ENCODE measurements around the gene IFNGR2. TPM values are rescaled to one million over a fixed set of nuclear protein-coding genes. Genes with fewer than 3 reads are reported as not detected.
A peak's percentile ranks its signal among the peaks of the same experiment; 100 is the strongest.

The IFNGR2 gene
- total and polyA plus RNA-seq, 2 of the 13 experiments (the other 11 are each of a cell fraction or from before 2014, with no cell fraction given) = 61.3 to 117 TPM

DNA sequence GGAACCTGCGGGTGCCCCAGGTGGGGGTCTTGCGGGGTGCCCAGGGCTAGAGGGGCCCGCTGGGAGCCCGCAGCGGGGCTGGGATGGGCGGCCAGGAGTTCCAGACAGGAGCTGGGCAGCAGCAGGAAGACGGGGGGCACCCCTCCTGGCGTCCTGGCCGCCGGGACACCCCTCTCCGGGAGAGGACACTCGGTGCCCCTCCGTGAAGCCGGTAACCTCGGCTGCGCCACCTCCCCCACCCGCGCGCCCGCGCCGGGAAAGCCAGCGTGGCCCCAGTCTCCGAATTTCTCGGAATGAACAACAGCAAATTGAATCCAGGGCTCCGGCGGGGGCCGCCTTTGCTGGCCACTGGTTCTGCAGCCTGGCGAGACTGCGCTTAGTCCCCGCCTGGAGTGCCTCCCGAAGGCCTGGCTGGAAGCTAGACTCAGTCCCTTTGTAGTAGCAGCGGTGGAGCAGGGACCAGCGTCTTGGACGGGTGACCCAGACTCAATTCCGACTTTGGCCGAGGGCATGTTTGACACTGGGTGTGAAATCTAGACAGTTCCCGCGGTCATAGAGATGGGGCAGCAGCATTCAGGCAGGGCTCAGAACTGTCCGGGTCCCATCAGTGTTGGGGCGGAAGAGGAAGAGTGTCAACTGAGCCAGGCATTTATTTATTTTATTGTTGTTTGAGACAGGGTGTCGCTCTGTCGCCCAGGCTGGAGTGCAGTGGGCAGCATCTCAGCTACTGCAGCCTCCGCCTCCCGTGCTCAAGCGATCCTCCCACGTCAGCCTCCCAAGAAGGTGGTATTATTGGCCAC, 773 bp downstream of the IFNGR2 start (continued):
- TF ChIP-seq ZSCAN20 (CRISPR knock-in tag; IDR thresholded peaks at IDR 0.05; ENCODE audit: borderline replicate concordance) (no peak), ZNF496 (CRISPR knock-in tag; IDR thresholded peaks at IDR 0.05; ENCODE audit: insufficient replicate concordance) (no peak), ZZZ3 (CRISPR knock-in tag; IDR thresholded peaks at IDR 0.05; ENCODE audit: borderline replicate concordance) (no peak), RNF2 (conservative IDR thresholded peaks at IDR 0.05; ENCODE audit: low read depth) (no peak), FOXA3 (CRISPR knock-in tag; IDR thresholded peaks at IDR 0.05) (no peak), ZBTB38 (CRISPR knock-in tag; IDR thresholded peaks at IDR 0.05) (no peak), MAFG (CRISPR knock-in tag; IDR thresholded peaks at IDR 0.05) (no peak), NR2F6 (IDR thresholded peaks at IDR 0.05) (no peak), NR2F6 (CRISPR knock-in tag; IDR thresholded peaks at IDR 0.05) (no peak), NFE2 (CRISPR knock-in tag; IDR thresholded peaks at IDR 0.05) (no peak), ZNF746 (CRISPR knock-in tag; IDR thresholded peaks at IDR 0.05) (no peak; the same call in 1 of the 2 replicates), ZNF761 (CRISPR knock-in tag; conservative IDR thresholded peaks at IDR 0.05) (no peak), MAF1 (CRISPR knock-in tag; IDR thresholded peaks at IDR 0.05; ENCODE audit: borderline replicate concordance) (no peak), ZC3H13 (CRISPR knock-in tag; IDR thresholded peaks at IDR 0.05) (no peak), HOXA5 (CRISPR knock-in tag; IDR thresholded peaks at IDR 0.05) (no peak), KLF11 (CRISPR knock-in tag; IDR thresholded peaks at IDR 0.05) (no peak), HOXA9 (CRISPR knock-in tag; IDR thresholded peaks at IDR 0.05; ENCODE audit: borderline replicate concordance) (no peak), SMAD1 (CRISPR knock-in tag; IDR thresholded peaks at IDR 0.05; ENCODE audit: borderline replicate concordance, low read depth) (no peak), CBFB (CRISPR knock-in tag; IDR thresholded peaks at IDR 0.05) (no peak), ZNF350 (CRISPR knock-in tag; IDR thresholded peaks at IDR 0.05; ENCODE audit: borderline replicate concordance, low read depth) (no peak; the same call in 1 of the 2 replicates), ZNF652 (CRISPR knock-in tag; IDR thresholded peaks at IDR 0.05; ENCODE audit: borderline replicate concordance, low read depth) (no peak), CBX1 (IDR thresholded peaks at IDR 0.05; ENCODE audit: low read depth) (no peak), PAX8 (CRISPR knock-in tag; IDR thresholded peaks at IDR 0.05; ENCODE audit: borderline replicate concordance) (no peak), JUN (CRISPR knock-in tag; IDR thresholded peaks at IDR 0.05) (no peak), ARID2 (CRISPR knock-in tag; IDR thresholded peaks at IDR 0.05; ENCODE audit: borderline replicate concordance) (peak; percentile 66; the same call in 1 of the 2 replicates)
- TF ChIP-seq, protein P1, sequence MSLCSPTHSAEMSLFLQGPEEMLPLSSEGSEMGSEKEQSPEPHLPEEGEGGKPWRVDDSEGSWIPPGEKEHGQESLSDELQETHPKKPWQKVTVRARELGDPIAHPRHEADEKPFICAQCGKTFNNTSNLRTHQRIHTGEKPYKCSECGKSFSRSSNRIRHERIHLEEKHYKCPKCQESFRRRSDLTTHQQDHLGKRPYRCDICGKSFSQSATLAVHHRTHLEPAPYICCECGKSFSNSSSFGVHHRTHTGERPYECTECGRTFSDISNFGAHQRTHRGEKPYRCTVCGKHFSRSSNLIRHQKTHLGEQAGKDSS (CRISPR knock-in tag; IDR thresholded peaks at IDR 0.05; ENCODE audit: borderline replicate concordance, low read depth) = no peak
- TF ChIP-seq, protein P2, sequence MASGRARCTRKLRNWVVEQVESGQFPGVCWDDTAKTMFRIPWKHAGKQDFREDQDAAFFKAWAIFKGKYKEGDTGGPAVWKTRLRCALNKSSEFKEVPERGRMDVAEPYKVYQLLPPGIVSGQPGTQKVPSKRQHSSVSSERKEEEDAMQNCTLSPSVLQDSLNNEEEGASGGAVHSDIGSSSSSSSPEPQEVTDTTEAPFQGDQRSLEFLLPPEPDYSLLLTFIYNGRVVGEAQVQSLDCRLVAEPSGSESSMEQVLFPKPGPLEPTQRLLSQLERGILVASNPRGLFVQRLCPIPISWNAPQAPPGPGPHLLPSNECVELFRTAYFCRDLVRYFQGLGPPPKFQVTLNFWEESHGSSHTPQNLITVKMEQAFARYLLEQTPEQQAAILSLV (CRISPR knock-in tag; IDR thresholded peaks at IDR 0.05; ENCODE audit: borderline replicate concordance) = no peak
- TF ChIP-seq, protein P3, sequence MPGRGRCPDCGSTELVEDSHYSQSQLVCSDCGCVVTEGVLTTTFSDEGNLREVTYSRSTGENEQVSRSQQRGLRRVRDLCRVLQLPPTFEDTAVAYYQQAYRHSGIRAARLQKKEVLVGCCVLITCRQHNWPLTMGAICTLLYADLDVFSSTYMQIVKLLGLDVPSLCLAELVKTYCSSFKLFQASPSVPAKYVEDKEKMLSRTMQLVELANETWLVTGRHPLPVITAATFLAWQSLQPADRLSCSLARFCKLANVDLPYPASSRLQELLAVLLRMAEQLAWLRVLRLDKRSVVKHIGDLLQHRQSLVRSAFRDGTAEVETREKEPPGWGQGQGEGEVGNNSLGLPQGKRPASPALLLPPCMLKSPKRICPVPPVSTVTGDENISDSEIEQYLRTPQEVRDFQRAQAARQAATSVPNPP (CRISPR knock-in tag; IDR thresholded peaks at IDR 0.05) = no peak
- TF ChIP-seq, protein P4, sequence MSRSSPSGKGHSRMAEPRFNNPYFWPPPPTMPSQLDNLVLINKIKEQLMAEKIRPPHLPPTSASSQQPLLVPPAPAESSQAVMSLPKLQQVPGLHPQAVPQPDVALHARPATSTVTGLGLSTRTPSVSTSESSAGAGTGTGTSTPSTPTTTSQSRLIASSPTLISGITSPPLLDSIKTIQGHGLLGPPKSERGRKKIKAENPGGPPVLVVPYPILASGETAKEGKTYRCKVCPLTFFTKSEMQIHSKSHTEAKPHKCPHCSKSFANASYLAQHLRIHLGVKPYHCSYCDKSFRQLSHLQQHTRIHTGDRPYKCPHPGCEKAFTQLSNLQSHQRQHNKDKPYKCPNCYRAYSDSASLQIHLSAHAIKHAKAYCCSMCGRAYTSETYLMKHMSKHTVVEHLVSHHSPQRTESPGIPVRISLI (CRISPR knock-in tag; IDR thresholded peaks at IDR 0.05; ENCODE audit: borderline replicate concordance) = no peak

Measured in HepG2 (cell line).